Stimulated activated CD4-positive, alpha-beta T cell treated with anti-CD3 and anti-CD28 coated beads, Interleukin-4, amount 100 ng/mL, for 24 hours (primary cell): ENCODE measurements around the gene SMARCAL1.
"Not testable (repeated sequence)": the region's sequence is repeated elsewhere in the genome, so short reads cannot be mapped to it uniquely, and the experiment has no call there.

ENCODE experiments used
- DNase-seq: peaks from one replicate; pipeline ENCODE4 v3.0.0-alpha.2; 2020

Gene SMARCAL1

DNA sequence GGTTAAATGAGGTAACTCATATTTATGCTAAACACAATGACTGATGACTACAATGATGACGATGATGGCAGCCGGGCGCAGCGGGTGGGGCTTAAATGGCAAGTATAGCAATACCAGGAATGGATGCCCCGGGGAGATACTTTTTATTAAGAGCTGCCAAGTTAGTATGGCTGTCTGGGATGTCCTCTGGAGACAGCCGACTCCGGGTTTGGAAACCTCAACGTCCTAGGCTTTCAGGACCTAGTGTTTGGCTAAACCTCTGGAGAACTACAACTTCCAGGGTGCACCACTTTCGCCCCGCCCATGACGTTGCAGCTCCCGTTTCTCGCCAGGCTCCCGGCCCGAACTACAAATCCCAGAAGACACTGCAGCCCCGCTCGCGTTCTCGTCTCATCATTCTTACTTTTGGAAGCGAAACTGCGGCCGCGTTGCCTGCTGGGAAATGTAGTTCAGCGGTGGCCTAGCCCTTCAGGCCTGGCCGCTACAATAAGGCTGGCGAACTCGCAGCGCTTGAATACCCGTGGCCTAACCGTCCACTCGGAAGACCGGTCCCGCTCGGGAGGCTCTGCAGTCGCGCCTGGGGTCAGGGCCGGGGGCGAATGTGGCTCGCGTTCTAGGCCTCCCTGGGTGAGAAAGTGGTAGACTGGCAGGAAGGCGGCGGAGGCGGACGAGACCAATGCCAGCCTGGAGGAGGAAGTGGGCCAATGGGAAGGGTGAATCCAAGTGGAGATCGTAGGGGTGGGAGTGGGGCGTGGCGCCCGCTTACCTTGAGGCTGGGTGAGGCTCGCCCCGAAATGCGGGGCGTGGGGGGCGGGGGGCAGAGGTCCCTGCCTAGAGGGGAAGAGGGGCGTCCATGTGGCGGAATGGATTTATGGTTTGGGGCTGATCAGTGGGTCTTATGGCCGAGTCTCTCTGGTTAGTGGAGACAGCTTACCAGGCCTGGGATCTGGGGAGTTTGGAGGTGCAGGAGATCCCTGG, at the start of gene SMARCAL1:
Gene SMARCAL1, plus strand, starts transcription at position 463 of the 978 bp plus-strand sequence. CDS start 2,221 bp downstream, outside the sequence.
- DNase-seq = peak; percentile 99

DNA sequence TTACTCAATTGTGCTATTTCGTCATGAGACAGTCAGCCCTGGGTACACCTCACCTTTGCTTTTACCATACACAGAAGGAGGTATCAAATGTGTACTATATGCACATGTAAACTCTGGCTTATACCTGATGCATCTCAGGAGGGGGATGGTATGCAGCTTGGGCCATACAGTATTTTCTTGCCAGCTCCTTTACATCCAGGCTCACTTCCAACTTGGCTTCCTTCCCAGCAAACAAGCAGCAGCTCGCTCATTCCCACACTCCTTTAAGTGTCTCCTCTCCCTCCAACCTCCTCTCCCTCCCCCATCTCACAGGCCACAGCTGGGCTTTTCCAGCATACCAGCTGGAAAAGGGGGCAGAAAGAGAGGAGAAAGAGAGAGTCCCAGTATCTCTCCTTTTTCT, 49.6 kb upstream of the SMARCAL1 start:
- no peak for DNase-seq

DNA sequence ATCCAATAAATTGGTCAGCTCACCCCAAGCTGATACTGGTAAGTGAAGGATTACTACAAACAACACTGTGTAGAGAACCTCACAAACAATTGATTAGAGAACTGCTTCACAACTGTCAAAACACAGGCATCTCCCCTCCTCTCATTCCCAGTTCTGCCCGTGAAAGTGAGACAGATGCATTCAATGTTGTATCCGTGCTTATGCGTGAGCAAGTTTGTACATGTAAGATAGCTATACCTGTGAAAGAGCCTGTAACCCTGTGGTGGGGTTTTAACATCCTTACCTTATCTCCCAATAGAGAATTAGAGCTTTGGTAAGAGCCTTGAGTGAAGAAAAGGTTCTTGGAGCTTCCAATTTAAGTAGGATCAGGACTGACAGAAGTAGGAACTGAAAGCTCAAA, 49.1 kb upstream of the SMARCAL1 start:
- no peak for DNase-seq

DNA sequence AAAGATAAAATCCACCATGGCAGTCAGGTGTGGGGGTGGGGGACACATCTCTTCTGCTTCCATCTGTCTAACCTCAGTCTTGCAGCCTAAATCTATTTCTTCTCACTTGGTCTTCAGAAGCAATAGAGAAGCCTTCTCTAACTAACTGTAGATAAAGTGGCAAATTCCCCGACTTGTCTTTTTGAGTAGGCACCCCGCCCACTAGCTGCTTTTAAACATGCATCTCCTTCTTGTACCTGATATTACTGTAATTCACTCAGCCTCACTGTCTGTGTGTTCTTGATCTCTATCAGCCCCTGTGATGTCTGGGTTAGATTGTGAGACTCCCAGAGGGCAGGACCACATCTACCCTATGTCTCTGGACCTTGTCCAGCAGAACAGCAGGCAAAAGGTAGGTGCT, 46.8 kb upstream of the SMARCAL1 start:
- no peak for DNase-seq

DNA sequence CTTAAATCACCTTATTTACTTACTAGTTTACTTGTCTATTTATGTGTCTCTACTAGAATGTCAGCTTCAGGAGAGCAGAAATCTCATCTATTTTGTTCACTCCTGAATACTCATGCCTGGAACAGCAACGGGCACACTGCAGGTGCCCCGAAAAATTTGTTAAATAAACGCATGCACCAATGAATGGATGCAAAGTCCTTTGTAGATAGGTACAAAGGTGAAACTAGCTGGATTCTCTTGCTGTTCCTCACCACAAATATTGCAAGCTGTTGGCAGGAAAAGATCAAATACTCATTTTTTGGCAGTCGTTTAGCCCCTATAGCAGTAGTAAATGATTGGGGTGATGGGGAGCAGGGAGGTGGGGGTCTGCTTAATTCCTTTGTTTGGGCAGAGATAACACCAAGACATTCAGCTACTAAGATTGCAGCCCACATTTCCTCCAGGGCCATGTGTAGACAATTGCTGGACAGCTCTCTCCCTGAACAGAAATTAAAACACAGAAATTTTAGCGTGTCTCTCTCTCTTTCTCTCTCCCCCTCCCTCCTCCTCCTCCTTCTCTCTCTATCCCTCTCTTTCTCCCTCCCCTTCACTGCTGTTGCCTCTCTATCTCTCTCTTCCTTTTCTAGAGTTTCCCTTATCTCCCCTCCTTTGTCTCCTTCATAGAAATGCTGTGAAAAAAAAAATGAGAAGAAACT, 45.4 kb upstream of the SMARCAL1 start:
- no peak for DNase-seq

GRCh38 chr2:216369821-216370220, 42.5 kb upstream of the SMARCAL1 start:
- no peak for DNase-seq

DNA sequence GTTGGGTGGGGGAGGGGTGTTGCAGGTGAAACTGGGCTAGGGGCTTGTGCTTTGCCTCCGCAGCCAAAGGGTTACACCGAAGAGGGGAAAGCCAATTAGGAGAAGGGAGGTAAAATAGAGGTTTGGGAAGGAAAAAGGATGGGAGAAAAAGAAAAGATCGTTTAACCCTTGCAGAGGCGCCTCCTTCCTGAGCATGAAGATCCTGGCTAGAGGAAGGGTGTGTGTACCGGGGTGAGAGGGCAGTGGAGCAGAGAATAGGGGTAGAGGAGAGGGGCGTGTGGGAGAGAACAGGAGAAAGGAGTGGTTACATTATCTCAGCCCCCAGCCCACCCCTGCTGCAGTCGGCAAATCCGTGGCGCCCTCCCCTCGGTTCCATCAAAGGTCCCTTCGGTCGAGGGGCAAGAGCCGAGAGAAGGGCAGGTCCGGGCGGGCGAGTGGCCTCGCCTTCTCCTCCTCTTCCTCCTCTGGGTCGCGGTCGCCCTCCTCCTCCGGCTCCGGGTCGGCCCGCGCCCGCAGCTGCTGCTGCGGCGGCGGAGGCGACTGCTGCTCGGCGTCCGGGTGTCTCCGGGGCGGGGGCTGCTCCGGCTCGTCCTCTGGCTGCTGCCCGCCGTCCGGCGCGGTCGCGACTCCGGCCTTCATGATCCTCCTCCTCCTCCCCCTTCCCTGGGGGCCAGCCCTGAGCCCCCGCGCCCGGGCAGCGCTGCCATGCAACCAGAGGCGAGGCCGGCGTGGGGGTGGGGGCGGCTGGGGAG, 41.1 kb upstream of the SMARCAL1 start:
- no peak for DNase-seq

- peak; percentile 64 for DNase-seq
Observed at GRCh38 chr2:216371721-216372702, 40.3 kb upstream of the SMARCAL1 start, which contains the start of gene MARCHF4. MARCHF4 (minus strand) TSS chr2:216372483; CDS start chr2:216370260, 2,223 bp downstream.

DNA sequence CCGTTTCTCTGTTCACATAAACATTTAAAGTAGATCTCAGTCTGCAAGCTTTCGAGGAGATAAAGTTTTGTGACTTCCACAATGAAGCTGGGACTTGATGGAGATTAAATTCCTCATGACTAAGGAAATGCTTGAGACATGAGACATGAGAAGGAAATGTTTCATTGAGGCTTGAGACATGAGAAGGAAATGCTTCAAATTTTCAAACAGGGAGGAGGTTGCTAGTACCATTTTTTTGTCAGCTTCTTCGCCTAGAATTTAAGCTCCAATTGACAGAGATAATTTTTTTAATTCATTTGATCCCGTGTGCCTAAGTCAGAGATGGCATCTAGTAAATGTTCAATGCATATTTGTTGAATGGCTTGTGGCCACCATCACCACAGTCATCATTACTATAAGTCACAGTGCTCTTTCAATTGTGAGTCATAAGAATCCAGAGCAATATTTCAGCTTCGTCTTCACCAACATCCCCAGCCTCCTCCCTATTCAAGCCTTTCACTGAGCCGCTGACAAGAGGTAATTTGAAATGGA, 39.5 kb upstream of the SMARCAL1 start:
- DNase-seq = no peak

DNA sequence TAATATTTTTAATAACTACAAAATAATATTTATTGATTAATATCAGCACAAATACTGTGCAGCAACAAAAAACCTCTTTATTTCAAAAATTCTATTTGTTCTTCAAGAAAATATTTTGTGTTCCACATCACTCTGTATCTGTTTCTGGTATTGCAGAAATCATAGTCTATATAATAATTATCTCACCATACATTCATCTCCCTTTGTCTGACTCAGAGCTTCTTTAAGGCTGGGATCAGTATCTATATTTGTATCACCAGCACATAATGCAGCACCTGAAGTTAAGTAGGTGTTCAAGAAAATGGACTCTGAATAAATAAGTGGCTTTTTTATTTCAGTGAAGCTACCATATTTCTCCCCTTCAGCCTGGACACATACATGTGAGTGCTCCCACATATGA, 38.4 kb upstream of the SMARCAL1 start:
- no peak for DNase-seq

GRCh38 chr2:216375286-216375685, 37.0 kb upstream of the SMARCAL1 start:
- DNase-seq = no peak

- DNase-seq = no peak
Observed at GRCh38 chr2:216379977-216380376, 32.3 kb upstream of the SMARCAL1 start.

DNA sequence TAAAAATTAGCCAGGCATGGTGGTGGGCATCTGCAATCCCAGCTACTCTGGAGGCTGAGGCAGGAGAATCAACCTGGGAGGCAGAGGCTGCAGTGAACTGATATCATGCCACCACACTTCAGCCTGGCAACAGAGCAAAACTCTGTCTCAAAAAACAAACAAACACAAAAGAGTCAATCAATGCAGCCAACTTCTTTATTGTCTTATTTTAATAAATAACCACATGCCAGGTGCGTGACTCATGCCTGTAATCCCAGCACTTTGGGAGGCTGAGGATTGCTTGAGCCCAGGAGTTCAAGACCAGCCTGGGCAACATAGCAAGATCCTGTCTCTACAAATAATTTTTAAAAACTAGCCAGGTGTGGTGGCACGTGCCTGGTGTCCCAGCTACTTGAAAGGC, 27.9 kb upstream of the SMARCAL1 start:
- not testable (repeated sequence) for DNase-seq

DNA sequence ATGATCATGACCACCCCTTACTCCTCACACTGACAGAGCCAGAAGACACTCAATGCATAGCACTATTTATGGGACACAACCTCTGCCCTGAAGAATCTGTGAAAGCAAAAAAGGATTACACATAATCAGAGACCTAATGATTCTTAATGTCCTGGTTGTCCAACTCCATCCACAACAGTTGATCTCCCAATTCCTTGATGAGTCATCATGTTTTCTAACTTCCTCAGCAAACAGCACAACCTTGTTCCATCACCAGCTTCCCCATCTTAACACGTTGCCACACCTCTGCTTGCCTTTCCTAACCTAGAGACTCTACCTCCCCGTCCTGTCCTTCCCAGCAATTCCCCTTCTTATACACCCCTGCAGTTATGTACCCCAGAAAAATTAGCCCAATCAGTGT, 26.8 kb upstream of the SMARCAL1 start:
- no peak for DNase-seq

- no peak for DNase-seq
Observed at GRCh38 chr2:216387262-216387661, 25.0 kb upstream of the SMARCAL1 start.

- peak; percentile 27 for DNase-seq
Observed at GRCh38 chr2:216388046-216388884, 24.0 kb upstream of the SMARCAL1 start.

- DNase-seq = no peak
Observed at GRCh38 chr2:216389570-216389969, 22.7 kb upstream of the SMARCAL1 start.

DNA sequence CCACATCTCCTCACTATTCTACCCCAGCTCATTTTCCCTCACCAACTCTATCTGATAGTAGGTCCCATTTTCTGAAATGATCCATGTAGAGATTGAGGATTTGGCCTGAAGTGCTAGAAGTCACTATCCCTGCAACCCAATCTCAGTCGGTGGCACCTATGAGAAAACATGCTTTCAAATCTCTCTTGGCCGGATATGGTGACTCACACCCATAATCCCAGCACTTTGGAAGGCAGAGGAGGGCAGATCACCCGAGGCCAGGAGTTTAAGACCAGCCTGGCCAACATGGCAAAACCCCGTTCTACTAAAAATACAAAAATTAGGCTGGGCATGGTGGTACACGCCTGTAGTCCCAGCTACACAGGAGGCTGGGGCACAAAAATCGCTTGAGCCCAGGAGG, 20.9 kb upstream of the SMARCAL1 start:
- DNase-seq = no peak

DNA sequence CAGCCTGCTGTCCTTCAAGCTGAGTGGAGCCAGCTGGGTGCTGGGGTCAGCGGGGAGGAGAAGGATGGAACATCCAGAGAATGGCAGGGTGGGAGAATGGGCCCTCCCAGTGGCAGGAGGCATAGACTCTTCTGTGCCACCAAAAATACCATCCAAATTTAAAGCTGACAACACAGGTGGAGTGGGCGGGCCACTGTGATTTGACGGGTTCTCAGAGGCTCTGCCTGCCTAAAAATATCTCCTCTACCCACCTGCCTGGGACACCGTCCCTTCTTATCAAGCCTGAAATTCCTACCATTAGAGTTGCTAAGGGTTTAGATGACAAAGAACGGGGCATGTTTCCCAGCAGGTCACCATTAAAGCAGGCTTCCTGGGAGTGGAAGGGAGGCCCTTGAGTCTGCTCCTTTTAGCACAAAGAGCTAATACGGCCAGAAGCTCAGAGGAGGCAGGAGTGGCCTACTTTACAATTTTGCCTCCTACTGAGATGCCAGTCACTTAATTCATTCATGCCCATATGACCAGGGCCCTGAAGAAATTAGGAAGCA, 20.2 kb upstream of the SMARCAL1 start:
- no peak for DNase-seq
